Body of pancreas (tissue), 4 donors: Measurements from ENCODE around the gene PCDHB16.
"Not testable (repeated sequence)": the region's sequence is repeated elsewhere in the genome, so short reads cannot be mapped to it uniquely, and the experiment has no call there.

Source experiments
- POLR2A ChIP-seq, 3 donors: fragments of 450-650 bp; IDR thresholded peaks; one replicate each; pipeline ENCODE4 v1.6.1; 2016; ENCODE audit warnings: antibody characterized with exemption in 3 of 3, mild to moderate bottlenecking in 2 of 3
- TF ChIP-seq, protein P1 (sequence below), 7 experiments: fragments of 450-650 bp in 4 of 7; fragments of 200-600 bp in 3 of 7; sonication (generic) in 3 of 7; IDR thresholded peaks; one replicate each; pipeline ENCODE4 v1.5.1; 2016 to 2019; ENCODE audit warnings: antibody characterized with exemption in 7 of 7

DNA sequence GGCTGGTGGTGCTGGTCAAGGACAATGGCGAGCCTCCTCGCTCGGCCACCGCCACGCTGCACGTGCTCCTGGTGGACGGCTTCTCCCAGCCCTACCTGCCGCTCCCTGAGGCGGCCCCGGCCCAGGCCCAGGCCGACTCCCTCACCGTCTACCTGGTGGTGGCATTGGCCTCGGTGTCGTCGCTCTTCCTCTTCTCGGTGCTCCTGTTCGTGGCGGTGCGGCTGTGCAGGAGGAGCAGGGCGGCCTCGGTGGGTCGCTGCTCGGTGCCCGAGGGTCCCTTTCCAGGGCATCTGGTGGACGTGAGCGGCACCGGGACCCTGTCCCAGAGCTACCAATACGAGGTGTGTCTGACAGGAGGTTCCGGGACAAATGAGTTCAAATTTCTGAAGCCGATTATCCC is 43.2 kb downstream of the PCDHB16 start:
- TF ChIP-seq, protein P1, sequence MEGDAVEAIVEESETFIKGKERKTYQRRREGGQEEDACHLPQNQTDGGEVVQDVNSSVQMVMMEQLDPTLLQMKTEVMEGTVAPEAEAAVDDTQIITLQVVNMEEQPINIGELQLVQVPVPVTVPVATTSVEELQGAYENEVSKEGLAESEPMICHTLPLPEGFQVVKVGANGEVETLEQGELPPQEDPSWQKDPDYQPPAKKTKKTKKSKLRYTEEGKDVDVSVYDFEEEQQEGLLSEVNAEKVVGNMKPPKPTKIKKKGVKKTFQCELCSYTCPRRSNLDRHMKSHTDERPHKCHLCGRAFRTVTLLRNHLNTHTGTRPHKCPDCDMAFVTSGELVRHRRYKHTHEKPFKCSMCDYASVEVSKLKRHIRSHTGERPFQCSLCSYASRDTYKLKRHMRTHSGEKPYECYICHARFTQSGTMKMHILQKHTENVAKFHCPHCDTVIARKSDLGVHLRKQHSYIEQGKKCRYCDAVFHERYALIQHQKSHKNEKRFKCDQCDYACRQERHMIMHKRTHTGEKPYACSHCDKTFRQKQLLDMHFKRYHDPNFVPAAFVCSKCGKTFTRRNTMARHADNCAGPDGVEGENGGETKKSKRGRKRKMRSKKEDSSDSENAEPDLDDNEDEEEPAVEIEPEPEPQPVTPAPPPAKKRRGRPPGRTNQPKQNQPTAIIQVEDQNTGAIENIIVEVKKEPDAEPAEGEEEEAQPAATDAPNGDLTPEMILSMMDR (IDR thresholded peaks at IDR 0.05), result not testable (repeated sequence)
- TF ChIP-seq POLR2A (IDR thresholded peaks at IDR 0.05), result not testable (repeated sequence)
